ENCODE data around the gene FAR1.
"Not testable (repeated sequence)": the region's sequence is repeated elsewhere in the genome, so short reads cannot be mapped to it uniquely, and the experiment has no call there.

Gene FAR1

DNA sequence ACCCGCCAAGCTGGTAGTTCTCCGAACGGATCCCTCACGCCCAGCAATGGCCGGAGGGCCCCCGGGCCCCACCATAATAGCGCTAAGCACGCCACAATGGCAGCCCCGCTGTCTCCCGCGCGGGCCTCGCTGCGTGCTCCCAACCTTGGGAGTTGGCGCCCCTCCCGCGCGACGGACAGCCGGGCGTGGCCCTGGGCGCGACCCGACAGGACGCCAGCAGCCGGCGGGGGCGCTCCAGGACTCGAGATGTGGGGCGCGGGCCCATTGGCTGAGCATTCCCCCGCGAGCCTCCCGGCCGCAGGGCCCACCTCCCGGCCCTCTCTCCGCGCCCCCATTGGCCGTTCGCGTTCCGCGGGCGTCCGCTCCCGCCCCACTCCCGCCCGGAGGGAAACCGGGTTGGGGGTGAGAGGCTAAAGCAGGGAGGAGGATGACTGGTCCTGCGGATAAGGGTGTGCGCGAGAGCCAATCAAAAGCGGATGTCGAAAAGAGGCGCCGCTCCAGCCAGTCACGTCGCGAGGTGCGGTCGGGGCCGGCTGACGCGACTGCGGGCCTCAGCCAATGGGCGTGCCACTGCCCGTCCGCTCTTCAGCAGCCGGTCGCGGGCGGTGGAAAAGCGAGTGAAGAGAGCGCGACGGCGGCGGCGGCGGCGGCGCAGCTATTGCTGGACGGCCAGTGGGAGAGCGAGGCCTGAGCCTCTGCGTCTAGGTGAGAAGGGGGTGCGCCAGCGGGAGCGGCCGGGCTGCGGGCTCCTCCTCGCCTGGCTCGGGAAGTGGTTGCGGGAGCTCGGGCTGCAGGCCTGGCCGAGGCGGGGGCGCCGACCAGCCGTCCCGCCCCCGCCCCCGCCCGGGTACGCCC, at the start of gene FAR1:
Gene FAR1, plus strand, starts transcription at position 567 of the 855 bp plus-strand sequence. CDS start 26,098 bp downstream, outside the sequence.
- peak; percentile 97 to 98 for DNase-seq

GRCh38 chr11:13620063-13620462, 48.4 kb upstream of the FAR1 start:
- DNase-seq = no peak

DNA sequence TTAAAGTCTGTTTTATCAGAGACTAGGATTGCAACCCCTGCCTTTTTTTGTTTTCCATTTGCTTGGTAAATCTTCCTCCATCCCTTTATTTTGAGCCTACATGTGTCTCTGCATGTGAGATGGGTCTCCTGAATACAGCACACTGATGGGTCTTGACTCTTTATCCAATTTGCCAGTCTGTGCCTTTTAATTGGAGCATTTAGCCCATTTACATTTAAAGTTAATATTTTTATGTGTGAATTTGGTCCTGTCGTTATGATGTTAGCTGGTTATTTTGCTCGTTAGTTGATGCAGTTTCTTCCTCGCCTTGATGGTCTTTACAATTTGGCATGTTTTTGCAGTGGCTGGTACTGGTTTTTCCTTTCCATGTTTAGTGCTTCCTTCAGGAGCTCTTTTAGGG, 41.6 kb upstream of the FAR1 start:
- not testable (repeated sequence) for DNase-seq

DNA sequence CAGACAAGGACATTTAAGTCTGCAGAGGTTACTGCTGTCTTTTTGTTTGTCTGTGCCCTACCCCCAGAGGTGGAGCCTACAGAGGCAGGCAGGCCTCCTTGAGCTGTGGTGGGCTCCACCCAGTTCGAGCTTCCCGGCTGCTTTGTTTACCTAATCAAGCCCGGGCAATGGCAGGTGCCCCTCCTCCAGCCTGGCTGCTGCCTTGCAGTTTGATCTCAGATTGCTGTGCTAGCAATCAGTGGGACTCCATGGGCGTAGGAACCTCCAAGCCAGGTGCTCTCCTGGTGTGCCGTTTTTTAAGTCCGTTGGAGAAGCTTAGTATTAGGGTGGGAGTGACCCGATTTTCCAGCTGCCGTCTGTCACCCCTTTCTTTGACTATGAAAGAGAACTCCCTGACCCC, 39.8 kb upstream of the FAR1 start:
- DNase-seq = not testable (repeated sequence)

GRCh38 chr11:13629779-13630178, 38.7 kb upstream of the FAR1 start:
- no peak for DNase-seq

- DNase-seq = no peak
Observed at GRCh38 chr11:13635290-13635689, 33.2 kb upstream of the FAR1 start.

DNA sequence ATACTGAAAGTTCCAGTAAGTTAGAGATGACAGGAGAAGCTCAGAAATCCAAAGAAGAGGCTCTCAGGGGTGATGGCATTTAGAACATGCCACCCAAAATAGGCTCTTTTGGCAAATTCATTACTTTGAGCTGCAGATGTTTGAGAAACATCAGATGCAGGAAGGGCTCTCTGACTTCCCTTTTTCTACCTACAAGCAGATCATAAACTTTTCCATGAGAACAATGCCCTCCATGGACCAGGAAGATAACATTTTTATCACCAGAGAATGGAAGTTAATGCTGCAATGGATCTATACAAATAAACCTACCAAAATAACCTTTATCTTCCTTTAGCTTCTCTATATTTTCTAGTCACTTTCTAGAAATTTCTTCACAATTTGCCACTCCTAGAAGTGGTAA, 32.7 kb upstream of the FAR1 start:
- DNase-seq = no peak

- DNase-seq = no peak
Observed at GRCh38 chr11:13637125-13638069, 31.1 kb upstream of the FAR1 start.

DNA sequence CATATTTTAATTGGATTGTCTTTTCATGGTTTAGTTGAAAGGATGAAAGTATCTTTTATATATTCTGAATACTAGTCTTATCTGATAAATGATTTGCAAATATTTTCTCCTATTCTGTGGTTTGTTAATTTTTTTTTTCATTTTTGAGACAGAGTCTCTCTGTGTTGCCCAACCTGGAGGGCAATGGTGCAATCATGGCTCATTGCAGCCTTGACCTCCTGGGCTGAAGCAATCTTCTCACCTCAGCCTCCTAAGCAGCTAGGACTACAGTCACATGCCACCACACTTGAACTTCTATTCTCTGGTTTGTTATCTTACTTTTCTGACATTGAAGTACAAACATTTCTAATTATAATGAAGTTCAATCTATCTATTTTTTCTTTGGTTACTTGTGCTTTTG, 30.0 kb upstream of the FAR1 start:
- DNase-seq = no peak

GRCh38 chr11:13644997-13645687, 23.3 kb upstream of the FAR1 start:
- no peak for DNase-seq

DNA sequence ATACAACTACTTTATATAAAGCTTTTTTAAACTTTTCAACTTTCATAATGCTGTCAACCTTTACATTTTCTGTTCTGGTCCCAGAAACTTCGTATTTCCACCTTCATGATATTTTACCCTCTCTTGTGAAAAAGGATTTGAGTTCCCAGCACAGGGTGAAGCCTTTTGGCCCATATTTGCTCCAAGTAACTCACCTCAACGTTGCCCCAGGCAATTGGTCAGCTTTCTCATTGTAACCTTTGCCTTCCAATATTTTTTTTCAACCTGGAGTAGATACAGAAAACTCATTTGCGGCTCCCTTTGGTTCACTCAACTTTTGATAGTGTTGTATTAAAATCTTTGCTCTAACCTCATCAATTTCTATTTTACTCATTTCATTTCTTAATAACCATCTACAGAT, 21.1 kb upstream of the FAR1 start:
- DNase-seq = no peak

DNA sequence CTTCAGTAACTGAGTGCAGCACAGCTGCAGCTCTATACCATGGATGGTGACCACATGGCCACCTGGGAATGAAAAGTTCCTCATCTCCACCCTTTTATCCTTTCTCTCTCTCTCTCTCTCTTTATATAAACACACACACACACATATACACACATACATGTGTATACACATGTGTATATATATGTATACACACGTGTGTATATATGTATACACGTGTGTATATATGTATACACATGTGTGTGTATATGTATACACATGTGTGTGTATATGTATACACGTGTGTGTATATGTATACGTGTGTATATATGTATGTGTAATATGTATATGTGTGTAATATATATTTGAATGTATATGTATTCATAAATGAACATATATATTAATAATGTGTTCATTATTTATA, 18.8 kb upstream of the FAR1 start:
- no peak for DNase-seq

DNA sequence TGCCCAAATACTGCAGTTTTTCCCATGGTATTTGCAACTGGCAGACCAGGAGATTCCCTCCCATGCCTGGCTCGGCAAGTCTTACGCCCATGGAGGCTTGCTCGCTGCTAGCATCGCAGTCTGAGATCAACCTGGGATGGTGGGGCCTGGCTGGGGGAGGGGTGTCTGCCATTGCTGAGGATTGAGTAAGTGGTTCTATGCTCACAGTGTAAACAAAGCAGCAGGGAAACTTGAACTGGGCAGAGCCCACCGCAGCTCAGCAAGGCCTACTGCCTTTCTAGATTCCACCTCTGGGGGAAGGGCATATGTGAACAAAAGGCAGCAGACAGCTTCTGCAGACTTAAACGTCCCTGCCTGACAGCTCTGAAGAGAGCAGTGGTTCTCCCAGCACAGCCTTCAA, 17.0 kb upstream of the FAR1 start:
- not testable (repeated sequence) for DNase-seq

- DNase-seq = no peak
Observed at GRCh38 chr11:13661074-13661623, 7.3 kb upstream of the FAR1 start.

DNA sequence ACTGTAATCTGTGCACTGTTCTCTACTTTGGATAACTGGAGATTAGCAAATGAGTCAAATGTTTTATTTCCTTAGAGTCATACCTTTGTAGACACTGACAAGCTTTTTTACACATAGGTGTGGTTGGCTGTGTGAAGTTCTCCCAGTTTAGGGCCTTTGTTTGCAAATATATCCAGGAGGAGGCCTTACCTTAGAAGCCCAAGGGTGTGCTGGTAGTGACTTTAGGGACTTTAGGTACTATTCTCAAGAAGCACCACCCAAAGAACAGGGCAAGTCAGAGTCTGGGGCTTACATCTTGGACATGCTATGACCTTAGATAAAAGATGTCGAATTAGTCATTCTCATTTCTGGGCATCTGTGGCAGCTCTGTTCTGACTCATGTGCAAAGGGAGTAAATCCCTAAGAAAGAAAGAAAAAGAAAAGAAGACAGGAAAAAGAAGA, 4.8 kb upstream of the FAR1 start:
- DNase-seq = no peak

GRCh38 chr11:13664351-13664750, 4.1 kb upstream of the FAR1 start:
- DNase-seq = no peak

- no peak for DNase-seq
Observed at GRCh38 chr11:13666708-13667107, 1.8 kb upstream of the FAR1 start.

GRCh38 chr11:13667245-13667644, 1.2 kb upstream of the FAR1 start:
- DNase-seq = no peak

DNA sequence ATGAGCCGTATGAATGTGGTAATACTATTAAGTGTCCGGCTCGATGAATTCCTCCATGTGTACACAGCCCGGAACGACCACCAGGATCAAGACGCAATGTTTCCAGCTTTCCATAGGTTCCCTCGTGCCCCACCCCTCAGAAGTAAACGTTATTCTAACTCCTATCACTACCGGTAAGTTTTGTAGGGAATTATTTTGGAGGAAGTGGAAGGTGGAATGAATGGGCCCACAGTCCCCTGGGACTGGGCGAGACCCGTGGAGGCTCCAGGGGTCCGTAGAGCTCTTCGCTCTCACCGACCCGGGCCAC, 720 bp upstream of the FAR1 start:
- DNase-seq = no peak

DNA sequence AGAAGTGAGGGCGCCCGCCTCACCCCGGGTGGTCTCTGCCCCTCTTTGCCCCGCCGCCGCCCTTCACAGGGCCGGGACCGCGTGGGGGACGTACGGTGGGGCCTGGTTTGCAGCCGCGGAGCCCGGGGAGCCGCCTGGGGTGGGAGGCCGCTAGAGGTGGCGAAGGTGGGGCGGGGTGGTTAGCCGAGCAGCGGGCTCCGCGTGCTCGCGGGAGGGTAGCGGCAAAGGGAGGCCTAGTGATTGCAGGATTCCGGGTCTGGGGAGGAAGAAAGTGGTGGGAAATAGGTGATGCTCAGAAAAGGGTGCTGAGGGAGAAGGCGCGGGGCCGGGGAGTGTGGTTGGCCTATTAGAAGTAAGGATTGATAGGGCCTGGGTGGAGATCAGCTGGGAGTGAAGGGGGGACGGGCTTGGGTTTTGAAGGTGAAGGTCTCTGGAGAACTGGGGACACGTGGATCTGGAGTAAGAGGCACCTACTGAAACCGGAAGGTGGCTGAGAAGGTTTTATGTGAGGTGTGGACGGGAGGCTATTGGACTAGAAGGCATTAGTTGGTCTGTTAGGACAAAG, 571 bp downstream of the FAR1 start:
- peak; percentile 13 to 43 for DNase-seq

GRCh38 chr11:13669544-13670488, 1.3 kb downstream of the FAR1 start:
- no peak for DNase-seq

All from CD4-positive, alpha-beta T cell treated with Interleukin-1 beta for 1 hour (primary cell).